Measurements from ENCODE around the gene OBSL1.

GRCh38 chr2:219559156-219559915 is 12.0 kb downstream of the OBSL1 start:
- no peak for TF ChIP-seq POLR2A (IDR thresholded peaks at IDR 0.05; ENCODE audit: low read depth)
- TF ChIP-seq, protein P1, sequence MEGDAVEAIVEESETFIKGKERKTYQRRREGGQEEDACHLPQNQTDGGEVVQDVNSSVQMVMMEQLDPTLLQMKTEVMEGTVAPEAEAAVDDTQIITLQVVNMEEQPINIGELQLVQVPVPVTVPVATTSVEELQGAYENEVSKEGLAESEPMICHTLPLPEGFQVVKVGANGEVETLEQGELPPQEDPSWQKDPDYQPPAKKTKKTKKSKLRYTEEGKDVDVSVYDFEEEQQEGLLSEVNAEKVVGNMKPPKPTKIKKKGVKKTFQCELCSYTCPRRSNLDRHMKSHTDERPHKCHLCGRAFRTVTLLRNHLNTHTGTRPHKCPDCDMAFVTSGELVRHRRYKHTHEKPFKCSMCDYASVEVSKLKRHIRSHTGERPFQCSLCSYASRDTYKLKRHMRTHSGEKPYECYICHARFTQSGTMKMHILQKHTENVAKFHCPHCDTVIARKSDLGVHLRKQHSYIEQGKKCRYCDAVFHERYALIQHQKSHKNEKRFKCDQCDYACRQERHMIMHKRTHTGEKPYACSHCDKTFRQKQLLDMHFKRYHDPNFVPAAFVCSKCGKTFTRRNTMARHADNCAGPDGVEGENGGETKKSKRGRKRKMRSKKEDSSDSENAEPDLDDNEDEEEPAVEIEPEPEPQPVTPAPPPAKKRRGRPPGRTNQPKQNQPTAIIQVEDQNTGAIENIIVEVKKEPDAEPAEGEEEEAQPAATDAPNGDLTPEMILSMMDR (IDR thresholded peaks at IDR 0.05) = no peak
